Liver (tissue), 3 donors: ENCODE results near the gene PPP3CA.

Experiments
- EGR1 ChIP-seq, 2 donors: IDR thresholded peaks; 2 replicates each; pipeline ENCODE4 v1.6.1; 2016 to 2018; ENCODE audit warnings: antibody characterized with exemption in 2 of 2, low read depth in 2 of 2
- FOXA2 ChIP-seq: IDR thresholded peaks from 2 replicates; pipeline ENCODE4 v1.6.1; 2016; ENCODE audit warnings: antibody characterized with exemption
- NR2F2 ChIP-seq: IDR thresholded peaks from 2 replicates; pipeline ENCODE4 v1.6.1; 2016; ENCODE audit warnings: antibody characterized with exemption
- RAD21 ChIP-seq, 2 donors: IDR thresholded peaks; 2 replicates each; pipeline ENCODE4 v1.6.1; 2016; ENCODE audit warnings: antibody characterized with exemption in 2 of 2, mild to moderate bottlenecking in 2 of 2
- RXRA ChIP-seq, 2 donors: IDR thresholded peaks; 2 replicates each; pipeline ENCODE4 v1.6.1; 2017 to 2018; ENCODE audit warnings: antibody characterized with exemption in 2 of 2, mild to moderate bottlenecking in 1 of 2
- YY1 ChIP-seq: IDR thresholded peaks from 2 replicates; pipeline ENCODE4 v1.6.1; 2016; ENCODE audit warnings: antibody characterized with exemption, mild to moderate bottlenecking
- TF ChIP-seq, protein P1 (sequence below): fragments of 150-350 bp; IDR thresholded peaks from 2 replicates; pipeline ENCODE4 v1.5.1; 2017; ENCODE audit warnings: improper control_type of control experiment, low read depth, low read length; ENCODE audit not compliant: missing input control
- TF ChIP-seq, protein P2 (sequence below): IDR thresholded peaks from 2 replicates; pipeline ENCODE4 v1.6.1; 2016; ENCODE audit warnings: antibody characterized with exemption, mild to moderate bottlenecking
- TF ChIP-seq, protein P3 (sequence below): IDR thresholded peaks from 2 replicates; pipeline ENCODE4 v1.6.1; 2016; ENCODE audit warnings: antibody characterized with exemption
- donor health status: healthy.
- donor health status: healthy.

DNA sequence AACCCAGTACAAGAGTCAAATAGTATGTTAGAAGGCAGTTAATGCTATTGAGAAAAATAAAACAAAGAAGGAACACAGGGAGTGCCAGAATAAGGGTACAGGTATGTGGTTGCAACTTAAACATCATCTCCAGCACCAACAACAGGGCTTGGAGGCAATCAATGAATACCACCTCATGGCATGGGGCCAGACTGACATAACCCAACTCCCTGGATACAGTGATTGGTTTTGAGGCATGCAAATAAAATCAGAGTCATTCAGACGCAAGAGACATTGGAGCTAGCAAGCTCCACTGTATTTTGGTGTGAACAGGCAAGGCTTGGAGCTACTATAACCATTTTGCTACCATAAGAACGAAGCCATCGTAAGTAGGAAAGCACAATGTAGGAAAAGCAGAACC lies 56.7 kb downstream of the PPP3CA start:
- TF ChIP-seq, protein P1, sequence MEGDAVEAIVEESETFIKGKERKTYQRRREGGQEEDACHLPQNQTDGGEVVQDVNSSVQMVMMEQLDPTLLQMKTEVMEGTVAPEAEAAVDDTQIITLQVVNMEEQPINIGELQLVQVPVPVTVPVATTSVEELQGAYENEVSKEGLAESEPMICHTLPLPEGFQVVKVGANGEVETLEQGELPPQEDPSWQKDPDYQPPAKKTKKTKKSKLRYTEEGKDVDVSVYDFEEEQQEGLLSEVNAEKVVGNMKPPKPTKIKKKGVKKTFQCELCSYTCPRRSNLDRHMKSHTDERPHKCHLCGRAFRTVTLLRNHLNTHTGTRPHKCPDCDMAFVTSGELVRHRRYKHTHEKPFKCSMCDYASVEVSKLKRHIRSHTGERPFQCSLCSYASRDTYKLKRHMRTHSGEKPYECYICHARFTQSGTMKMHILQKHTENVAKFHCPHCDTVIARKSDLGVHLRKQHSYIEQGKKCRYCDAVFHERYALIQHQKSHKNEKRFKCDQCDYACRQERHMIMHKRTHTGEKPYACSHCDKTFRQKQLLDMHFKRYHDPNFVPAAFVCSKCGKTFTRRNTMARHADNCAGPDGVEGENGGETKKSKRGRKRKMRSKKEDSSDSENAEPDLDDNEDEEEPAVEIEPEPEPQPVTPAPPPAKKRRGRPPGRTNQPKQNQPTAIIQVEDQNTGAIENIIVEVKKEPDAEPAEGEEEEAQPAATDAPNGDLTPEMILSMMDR, result no peak
- no peak for TF ChIP-seq EGR1 (IDR thresholded peaks at IDR 0.05; ENCODE audit: low read depth in 2 of 2)
- no peak for TF ChIP-seq YY1
- no peak for TF ChIP-seq RAD21 (IDR thresholded peaks at IDR 0.05)
- no peak for TF ChIP-seq FOXA2
- no peak for TF ChIP-seq RXRA (IDR thresholded peaks at IDR 0.05)
- TF ChIP-seq NR2F2, result no peak
- TF ChIP-seq, protein P2, sequence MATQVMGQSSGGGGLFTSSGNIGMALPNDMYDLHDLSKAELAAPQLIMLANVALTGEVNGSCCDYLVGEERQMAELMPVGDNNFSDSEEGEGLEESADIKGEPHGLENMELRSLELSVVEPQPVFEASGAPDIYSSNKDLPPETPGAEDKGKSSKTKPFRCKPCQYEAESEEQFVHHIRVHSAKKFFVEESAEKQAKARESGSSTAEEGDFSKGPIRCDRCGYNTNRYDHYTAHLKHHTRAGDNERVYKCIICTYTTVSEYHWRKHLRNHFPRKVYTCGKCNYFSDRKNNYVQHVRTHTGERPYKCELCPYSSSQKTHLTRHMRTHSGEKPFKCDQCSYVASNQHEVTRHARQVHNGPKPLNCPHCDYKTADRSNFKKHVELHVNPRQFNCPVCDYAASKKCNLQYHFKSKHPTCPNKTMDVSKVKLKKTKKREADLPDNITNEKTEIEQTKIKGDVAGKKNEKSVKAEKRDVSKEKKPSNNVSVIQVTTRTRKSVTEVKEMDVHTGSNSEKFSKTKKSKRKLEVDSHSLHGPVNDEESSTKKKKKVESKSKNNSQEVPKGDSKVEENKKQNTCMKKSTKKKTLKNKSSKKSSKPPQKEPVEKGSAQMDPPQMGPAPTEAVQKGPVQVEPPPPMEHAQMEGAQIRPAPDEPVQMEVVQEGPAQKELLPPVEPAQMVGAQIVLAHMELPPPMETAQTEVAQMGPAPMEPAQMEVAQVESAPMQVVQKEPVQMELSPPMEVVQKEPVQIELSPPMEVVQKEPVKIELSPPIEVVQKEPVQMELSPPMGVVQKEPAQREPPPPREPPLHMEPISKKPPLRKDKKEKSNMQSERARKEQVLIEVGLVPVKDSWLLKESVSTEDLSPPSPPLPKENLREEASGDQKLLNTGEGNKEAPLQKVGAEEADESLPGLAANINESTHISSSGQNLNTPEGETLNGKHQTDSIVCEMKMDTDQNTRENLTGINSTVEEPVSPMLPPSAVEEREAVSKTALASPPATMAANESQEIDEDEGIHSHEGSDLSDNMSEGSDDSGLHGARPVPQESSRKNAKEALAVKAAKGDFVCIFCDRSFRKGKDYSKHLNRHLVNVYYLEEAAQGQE, result no peak
- TF ChIP-seq, protein P3, sequence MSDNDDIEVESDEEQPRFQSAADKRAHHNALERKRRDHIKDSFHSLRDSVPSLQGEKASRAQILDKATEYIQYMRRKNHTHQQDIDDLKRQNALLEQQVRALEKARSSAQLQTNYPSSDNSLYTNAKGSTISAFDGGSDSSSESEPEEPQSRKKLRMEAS, result no peak
